HEK293 (cell line): ENCODE results near the gene ZNF675.

ENCODE experiments used
- CTCF ChIA-PET: fragments of 350-600 bp; formaldehyde crosslinking; extraction: SDS; loops from one replicate; lab custom pipeline; 2021; ENCODE audit warnings: antibody characterized with exemption; lab: Yijun Ruan, JAX
- POLR2A ChIA-PET: fragments of 300-600 bp; formaldehyde crosslinking; extraction: SDS; loops from one replicate; lab custom pipeline; 2020; ENCODE audit warnings: antibody characterized with exemption, inconsistent platforms; lab: Yijun Ruan, JAX
- H3K27ac ChIP-seq: fragments of 200-500 bp; sonication (Bioruptor generic); 2 replicates; pipeline ENCODE4 v1.5.1; 2014; ENCODE audit warnings: low read depth, low read length, control low read depth, inconsistent platforms; ENCODE audit errors: extremely low read depth
- H3K36me3 ChIP-seq, 2 experiments: fragments of 200-500 bp in 1 of 2; sonication (Bioruptor generic) in 1 of 2; 1 replicate in 1 of 2; 2 replicates in 1 of 2; pipeline ENCODE4 v1.5.1; 2014 to 2017; ENCODE audit warnings: inconsistent platforms in 2 of 2, low read length in 2 of 2; ENCODE audit not compliant: control insufficient read depth in 2 of 2, insufficient read depth in 1 of 2
- H3K4me1 ChIP-seq: fragments of 200-500 bp; sonication (Bioruptor generic); 2 replicates; pipeline ENCODE4 v1.5.1; 2014; ENCODE audit warnings: mild to moderate bottlenecking, low read length, inconsistent platforms; ENCODE audit not compliant: control insufficient read depth, insufficient read depth
- H3K4me3 ChIP-seq: 2 replicates; pipeline ENCODE4 v1.5.1; 2011; ENCODE audit warnings: low read depth, mild to moderate bottlenecking, control low read depth, low read length, moderate library complexity
- H3K9me3 ChIP-seq: fragments of 200-500 bp; sonication (Bioruptor generic); 2 replicates; pipeline ENCODE4 v1.5.1; 2014; ENCODE audit warnings: low read depth, low read length, inconsistent platforms; ENCODE audit not compliant: control insufficient read depth, insufficient read depth
- BCL11B ChIP-seq: fragments of 450-650 bp; formaldehyde crosslinking; IDR thresholded peaks from 2 replicates; pipeline ENCODE4 v1.5.1; 2016; ENCODE audit warnings: low read depth, missing biosample characterization, missing genetic modification characterization
- GLI2 ChIP-seq: fragments of 450-650 bp; formaldehyde crosslinking; IDR thresholded peaks from 2 replicates; pipeline ENCODE4; 2017; ENCODE audit warnings: missing biosample characterization, missing genetic modification characterization, low read depth, borderline replicate concordance
- GLI4 ChIP-seq: fragments of 450-650 bp; formaldehyde crosslinking; IDR thresholded peaks from 2 replicates; pipeline ENCODE4 v1.5.1; 2016; ENCODE audit warnings: missing biosample characterization, missing genetic modification characterization
- HOXD13 ChIP-seq: sonication (generic); formaldehyde crosslinking; IDR thresholded peaks from 2 replicates; pipeline ENCODE4 v1.8.0; 2022; ENCODE audit warnings: missing genetic modification reagents, borderline replicate concordance
- KLF10 ChIP-seq: fragments of 450-650 bp; IDR thresholded peaks from 2 replicates; pipeline ENCODE4 v1.5.1; 2018; ENCODE audit warnings: missing biosample characterization, mild to moderate bottlenecking, missing genetic modification characterization
- SCRT1 ChIP-seq: fragments of 450-650 bp; formaldehyde crosslinking; IDR thresholded peaks from 2 replicates; pipeline ENCODE4 v1.5.1; 2016; ENCODE audit warnings: missing biosample characterization, missing genetic modification characterization, borderline replicate concordance
- SETDB1 ChIP-seq: IDR thresholded peaks from one replicate; pipeline ENCODE4 v1.6.1; 2017; ENCODE audit warnings: mild to moderate bottlenecking, low read length, moderate library complexity, mixed read lengths; ENCODE audit not compliant: insufficient read length
- SP2 ChIP-seq: fragments of 450-650 bp; formaldehyde crosslinking; IDR thresholded peaks from 2 replicates; pipeline ENCODE4 v1.5.1; 2016; ENCODE audit warnings: missing biosample characterization, missing genetic modification characterization
- ZEB2 ChIP-seq: fragments of 450-650 bp; formaldehyde crosslinking; IDR thresholded peaks from 2 replicates; pipeline ENCODE4 v1.5.1; 2016; ENCODE audit warnings: missing biosample characterization, missing genetic modification characterization
- ZFP37 ChIP-seq: fragments of 450-650 bp; formaldehyde crosslinking; IDR thresholded peaks from 2 replicates; pipeline ENCODE4 v1.5.1; 2016; ENCODE audit warnings: missing biosample characterization, missing genetic modification characterization
- ZNF157 ChIP-seq: fragments of 450-650 bp; formaldehyde crosslinking; IDR thresholded peaks from 2 replicates; pipeline ENCODE4 v1.5.1; 2016; ENCODE audit warnings: missing biosample characterization, missing genetic modification characterization
- ZNF174 ChIP-seq: fragments of 450-650 bp; formaldehyde crosslinking; IDR thresholded peaks from 2 replicates; pipeline ENCODE4 v1.5.0; 2017; ENCODE audit warnings: missing biosample characterization, mild to moderate bottlenecking, missing genetic modification characterization
- ZNF175 ChIP-seq: fragments of 450-650 bp; formaldehyde crosslinking; IDR thresholded peaks from 2 replicates; pipeline ENCODE4 v1.5.1; 2016; ENCODE audit warnings: missing biosample characterization, missing genetic modification characterization
- ZNF2 ChIP-seq: fragments of 450-650 bp; formaldehyde crosslinking; IDR thresholded peaks from 2 replicates; pipeline ENCODE4 v1.5.1; 2016; ENCODE audit warnings: missing biosample characterization, missing genetic modification characterization
- ZNF223 ChIP-seq: fragments of 450-650 bp; formaldehyde crosslinking; IDR thresholded peaks from 2 replicates; pipeline ENCODE4 v1.5.1; 2016; ENCODE audit warnings: missing biosample characterization, missing genetic modification characterization
- ZNF404 ChIP-seq: fragments of 450-650 bp; formaldehyde crosslinking; IDR thresholded peaks from 2 replicates; pipeline ENCODE4 v1.5.1; 2017; ENCODE audit warnings: missing biosample characterization, missing genetic modification characterization
- ZNF423 ChIP-seq: fragments of 450-650 bp; formaldehyde crosslinking; IDR thresholded peaks from 2 replicates; pipeline ENCODE4 v1.5.1; 2016; ENCODE audit warnings: missing biosample characterization, missing genetic modification characterization
- ZNF426 ChIP-seq: fragments of 450-650 bp; formaldehyde crosslinking; IDR thresholded peaks from 2 replicates; pipeline ENCODE4 v1.5.1; 2017; ENCODE audit warnings: missing biosample characterization, missing genetic modification characterization, mild to moderate bottlenecking, inconsistent platforms, moderate library complexity
- ZNF521 ChIP-seq: fragments of 450-650 bp; formaldehyde crosslinking; IDR thresholded peaks from 2 replicates; pipeline ENCODE4 v1.5.1; 2017; ENCODE audit warnings: missing biosample characterization, mild to moderate bottlenecking, missing genetic modification characterization
- ZNF549 ChIP-seq: fragments of 450-650 bp; IDR thresholded peaks from 2 replicates; pipeline ENCODE4 v1.5.1; 2018; ENCODE audit warnings: missing biosample characterization, missing genetic modification characterization, mild to moderate bottlenecking, inconsistent platforms, moderate library complexity
- ZNF561 ChIP-seq: fragments of 450-650 bp; IDR thresholded peaks from 2 replicates; pipeline ENCODE4 v1.5.1; 2018; ENCODE audit warnings: missing biosample characterization, missing genetic modification characterization, borderline replicate concordance
- ZNF707 ChIP-seq: fragments of 450-650 bp; formaldehyde crosslinking; IDR thresholded peaks from 2 replicates; pipeline ENCODE4 v1.5.1; 2016; ENCODE audit warnings: missing biosample characterization, missing genetic modification characterization
- ZNF768 ChIP-seq: fragments of 450-650 bp; formaldehyde crosslinking; IDR thresholded peaks from 2 replicates; pipeline ENCODE4 v1.5.1; 2018; ENCODE audit warnings: missing biosample characterization, mild to moderate bottlenecking, missing genetic modification characterization
- ZNF791 ChIP-seq: fragments of 450-650 bp; formaldehyde crosslinking; IDR thresholded peaks from 2 replicates; pipeline ENCODE4 v1.5.1; 2016; ENCODE audit warnings: missing biosample characterization, missing genetic modification characterization
- ZNF843 ChIP-seq: fragments of 450-650 bp; formaldehyde crosslinking; IDR thresholded peaks from 2 replicates; pipeline ENCODE4 v1.5.1; 2016; ENCODE audit warnings: missing biosample characterization, missing genetic modification characterization
- ZSCAN23 ChIP-seq: fragments of 450-650 bp; formaldehyde crosslinking; IDR thresholded peaks from 2 replicates; pipeline ENCODE4 v1.5.1; 2016; ENCODE audit warnings: missing biosample characterization, missing genetic modification characterization
- TF ChIP-seq, protein P1 (sequence below): fragments of 450-650 bp; formaldehyde crosslinking; IDR thresholded peaks from 2 replicates; pipeline ENCODE4 v1.5.1; 2016; ENCODE audit warnings: missing biosample characterization, missing genetic modification characterization
- TF ChIP-seq, protein P2 (sequence below): fragments of 450-650 bp; formaldehyde crosslinking; IDR thresholded peaks from 2 replicates; pipeline ENCODE4 v1.5.1; 2016; ENCODE audit warnings: missing biosample characterization, missing genetic modification characterization
- TF ChIP-seq, protein P3 (sequence below): fragments of 450-650 bp; formaldehyde crosslinking; conservative IDR thresholded peaks from 2 replicates; pipeline ENCODE4 v1.5.1; 2016; ENCODE audit warnings: low read depth, missing biosample characterization, missing genetic modification characterization

The ZNF675 gene

DNA sequence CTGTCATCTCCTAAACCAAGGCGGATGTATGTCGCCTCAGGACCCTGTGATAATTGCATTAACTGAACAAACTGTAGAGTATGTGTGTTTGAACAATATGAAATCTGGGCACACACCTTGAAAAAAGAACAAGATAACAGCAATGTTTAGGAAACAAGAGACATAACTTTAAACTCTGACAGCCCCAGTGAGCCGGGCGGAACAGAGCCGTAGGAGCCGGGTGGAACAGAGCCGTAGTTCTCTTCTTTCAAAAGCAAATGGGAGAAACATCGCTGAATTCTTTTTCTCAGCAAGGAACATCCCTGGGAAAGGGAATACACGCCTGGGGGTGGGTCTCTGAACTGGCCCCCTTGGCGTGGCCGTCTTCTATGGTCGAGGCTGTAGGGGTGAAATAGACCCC, 31.8 kb upstream of the ZNF675 start:
- H3K36me3 ChIP-seq, result no peaks in the 10 kb centered on the region
- H3K27ac ChIP-seq, result no peak overlapping the region
- no peak overlapping the region for H3K4me3 ChIP-seq
- TF ChIP-seq ZNF423 (tag by site-specific recombination) (no peak), SCRT1 (no peak), ZNF791 (no peak), ZNF561 (tag by site-specific recombination) (no peak), ZNF549 (tag by site-specific recombination) (no peak), ZFP37 (tag by site-specific recombination) (no peak), BCL11B (tag by site-specific recombination) (no peak), ZNF404 (tag by site-specific recombination) (no peak), ZNF174 (tag by site-specific recombination) (no peak), ZNF843 (no peak), ZSCAN23 (tag by site-specific recombination) (no peak), ZNF157 (tag by site-specific recombination) (no peak), ZNF426 (tag by site-specific recombination) (no peak), SETDB1 (no peak), HOXD13 (CRISPR knock-in tag) (no peak), ZNF2 (no peak), GLI2 (tag by site-specific recombination) (no peak), ZEB2 (tag by site-specific recombination) (no peak)
- TF ChIP-seq, protein P1, sequence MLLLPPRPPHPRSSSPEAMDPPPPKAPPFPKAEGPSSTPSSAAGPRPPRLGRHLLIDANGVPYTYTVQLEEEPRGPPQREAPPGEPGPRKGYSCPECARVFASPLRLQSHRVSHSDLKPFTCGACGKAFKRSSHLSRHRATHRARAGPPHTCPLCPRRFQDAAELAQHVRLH (tag by site-specific recombination), result no peak
- TF ChIP-seq, protein P2, sequence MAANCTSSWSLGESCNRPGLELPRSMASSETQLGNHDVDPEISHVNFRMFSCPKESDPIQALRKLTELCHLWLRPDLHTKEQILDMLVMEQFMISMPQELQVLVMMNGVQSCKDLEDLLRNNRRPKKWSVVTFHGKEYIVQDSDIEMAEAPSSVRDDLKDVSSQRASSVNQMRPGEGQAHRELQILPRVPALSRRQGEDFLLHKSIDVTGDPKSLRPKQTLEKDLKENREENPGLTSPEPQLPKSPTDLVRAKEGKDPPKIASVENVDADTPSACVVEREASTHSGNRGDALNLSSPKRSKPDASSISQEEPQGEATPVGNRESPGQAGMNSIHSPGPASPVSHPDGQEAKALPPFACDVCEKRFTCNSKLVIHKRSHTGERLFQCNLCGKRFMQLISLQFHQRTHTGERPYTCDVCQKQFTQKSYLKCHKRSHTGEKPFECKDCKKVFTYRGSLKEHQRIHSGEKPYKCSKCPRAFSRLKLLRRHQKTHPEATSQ (tag by site-specific recombination), result no peak
- H3K9me3 ChIP-seq, result no peaks in the 10 kb centered on the region
- ChIA-PET CTCF (no interaction called here), POLR2A (no interaction called here)
- H3K4me1 ChIP-seq, result no peaks in the 10 kb centered on the region

DNA sequence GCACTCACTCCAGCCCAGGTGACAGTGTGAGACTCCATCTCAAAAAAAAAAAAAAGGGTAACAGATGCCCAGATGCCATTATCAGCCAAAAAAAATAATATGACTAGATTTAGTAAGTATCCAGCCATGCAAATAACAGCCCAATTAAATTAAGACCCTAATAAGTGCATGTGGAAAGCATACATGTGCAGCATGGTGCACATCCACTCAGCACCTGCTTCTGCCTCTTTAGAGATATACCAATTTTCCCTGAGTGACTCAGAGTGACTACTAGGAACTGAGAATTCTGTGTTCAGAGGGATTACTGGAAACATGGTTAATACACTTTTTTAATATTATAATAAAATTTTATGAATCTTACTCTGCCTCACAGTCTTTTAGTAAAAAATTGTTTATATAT, 29.8 kb upstream of the ZNF675 start:
- H3K27ac ChIP-seq, result no peak overlapping the region
- POLR2A ChIA-PET, result no interaction called here
- H3K36me3 ChIP-seq, result no peaks in the 10 kb centered on the region
- no peak overlapping the region for H3K4me3 ChIP-seq
- no peak for TF ChIP-seq GLI4 (tag by site-specific recombination)
- TF ChIP-seq, protein P3, sequence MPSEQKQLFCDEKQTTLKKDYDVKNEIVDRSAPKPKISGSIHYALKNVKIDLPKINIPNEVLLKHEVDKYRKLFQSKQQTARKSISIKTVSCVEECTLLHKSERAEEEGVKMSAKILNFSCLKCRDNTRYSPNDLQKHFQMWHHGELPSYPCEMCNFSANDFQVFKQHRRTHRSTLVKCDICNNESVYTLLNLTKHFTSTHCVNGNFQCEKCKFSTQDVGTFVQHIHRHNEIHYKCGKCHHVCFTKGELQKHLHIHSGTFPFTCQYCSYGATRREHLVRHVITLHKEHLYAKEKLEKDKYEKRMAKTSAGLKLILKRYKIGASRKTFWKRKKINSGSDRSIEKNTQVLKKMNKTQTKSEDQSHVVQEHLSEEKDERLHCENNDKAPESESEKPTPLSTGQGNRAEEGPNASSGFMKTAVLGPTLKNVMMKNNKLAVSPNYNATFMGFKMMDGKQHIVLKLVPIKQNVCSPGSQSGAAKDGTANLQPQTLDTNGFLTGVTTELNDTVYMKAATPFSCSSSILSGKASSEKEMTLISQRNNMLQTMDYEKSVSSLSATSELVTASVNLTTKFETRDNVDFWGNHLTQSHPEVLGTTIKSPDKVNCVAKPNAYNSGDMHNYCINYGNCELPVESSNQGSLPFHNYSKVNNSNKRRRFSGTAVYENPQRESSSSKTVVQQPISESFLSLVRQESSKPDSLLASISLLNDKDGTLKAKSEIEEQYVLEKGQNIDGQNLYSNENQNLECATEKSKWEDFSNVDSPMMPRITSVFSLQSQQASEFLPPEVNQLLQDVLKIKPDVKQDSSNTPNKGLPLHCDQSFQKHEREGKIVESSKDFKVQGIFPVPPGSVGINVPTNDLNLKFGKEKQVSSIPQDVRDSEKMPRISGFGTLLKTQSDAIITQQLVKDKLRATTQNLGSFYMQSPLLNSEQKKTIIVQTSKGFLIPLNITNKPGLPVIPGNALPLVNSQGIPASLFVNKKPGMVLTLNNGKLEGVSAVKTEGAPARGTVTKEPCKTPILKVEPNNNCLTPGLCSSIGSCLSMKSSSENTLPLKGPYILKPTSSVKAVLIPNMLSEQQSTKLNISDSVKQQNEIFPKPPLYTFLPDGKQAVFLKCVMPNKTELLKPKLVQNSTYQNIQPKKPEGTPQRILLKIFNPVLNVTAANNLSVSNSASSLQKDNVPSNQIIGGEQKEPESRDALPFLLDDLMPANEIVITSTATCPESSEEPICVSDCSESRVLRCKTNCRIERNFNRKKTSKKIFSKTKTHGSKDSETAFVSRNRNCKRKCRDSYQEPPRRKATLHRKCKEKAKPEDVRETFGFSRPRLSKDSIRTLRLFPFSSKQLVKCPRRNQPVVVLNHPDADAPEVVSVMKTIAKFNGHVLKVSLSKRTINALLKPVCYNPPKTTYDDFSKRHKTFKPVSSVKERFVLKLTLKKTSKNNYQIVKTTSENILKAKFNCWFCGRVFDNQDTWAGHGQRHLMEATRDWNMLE, result no peak
- no peak for TF ChIP-seq SP2 (tag by site-specific recombination)
- no peak for TF ChIP-seq ZNF521
- TF ChIP-seq SCRT1, result no peak
- no peak for TF ChIP-seq KLF10
- no peak for TF ChIP-seq ZNF175 (tag by site-specific recombination)
- TF ChIP-seq ZNF223, result no peak
- TF ChIP-seq ZNF768 (tag by site-specific recombination), result no peak
- TF ChIP-seq ZNF707 (tag by site-specific recombination), result no peak
- H3K9me3 ChIP-seq, result no peaks in the 10 kb centered on the region
- CTCF ChIA-PET, result no interaction called here
- no peaks in the 10 kb centered on the region for H3K4me1 ChIP-seq
